ENCODE data around the gene PTPRO. TPM values are rescaled to one million over a fixed set of nuclear protein-coding genes. Genes with fewer than 3 reads are reported as not detected.
A peak's percentile ranks its signal among the peaks of the same experiment; 100 is the strongest.

Gene PTPRO
- total RNA-seq, 1 experiment from 2014 or later = 0.52 TPM

- Mint-ChIP-seq H3K4me3 (no peak overlapping the region), H3K36me3 (ENCODE audit: insufficient read depth in 1 of 3, low read depth in 3 of 3) (no peaks in the 10 kb centered on the region), H3K4me1 (peaks cover 7 to 18% of the 10 kb centered on the region in 2 experiments), H3K27ac (peak overlapping the region in 2 of 3 experiments; percentile 23 to 40; a peak in 1 of 7 replicates), H3K9me3 (no peaks in the 10 kb centered on the region), H3K27me3 (ENCODE audit: low read depth) (no peaks in the 10 kb centered on the region)
- no peak overlapping the region for H4K8ac ChIP-seq (replicated peaks; ENCODE audit: insufficient read length, low read depth, low read length)
- no peak overlapping the region for H3K27ac ChIP-seq (ENCODE audit: insufficient read length, low read depth, low read length)
- H3K4me2 ChIP-seq (ENCODE audit: insufficient read depth, insufficient read length, low read length) = no peak overlapping the region
- H2BK15ac ChIP-seq (ENCODE audit: low read depth, low read length) = no peak overlapping the region
- no peaks in the 10 kb centered on the region for H3K79me1 ChIP-seq (ENCODE audit: insufficient read depth, low read depth, low read length, poor library complexity, severe bottlenecking)
- no peak overlapping the region for H3K14ac ChIP-seq (ENCODE audit: insufficient read depth, low read length)
- H2BK20ac ChIP-seq (ENCODE audit: low read depth, low read length, poor library complexity, severe bottlenecking) = no peak overlapping the region
- TF ChIP-seq CTCF (conservative IDR thresholded peaks at IDR 0.05) = no peak
- no peak overlapping the region for H3T11ph ChIP-seq (ENCODE audit: low read length)
- H2BK12ac ChIP-seq (ENCODE audit: insufficient read length, low read depth, low read length) = no peak overlapping the region
- no peaks in the 10 kb centered on the region for H3K27me3 ChIP-seq (ENCODE audit: insufficient read depth, low read length)
- no peak overlapping the region for H4K91ac ChIP-seq (ENCODE audit: insufficient read length, low read depth, low read length)
- peaks cover 6% of the 10 kb centered on the region; the same call in 1 of the 2 replicates for H3K4me1 ChIP-seq (ENCODE audit: insufficient read depth, low read length)
- H2BK120ac ChIP-seq (ENCODE audit: low read depth, low read length, poor library complexity, severe bottlenecking) = no peak overlapping the region
- H4K20me1 ChIP-seq (ENCODE audit: control insufficient read depth, insufficient read depth, insufficient read length) = no peaks in the 10 kb centered on the region
- H3K18ac ChIP-seq (ENCODE audit: insufficient read length, low read depth, low read length) = no peak overlapping the region
- H2BK5ac ChIP-seq (ENCODE audit: insufficient read length, low read length) = no peak overlapping the region
- H2AK5ac ChIP-seq (ENCODE audit: insufficient read length, low read length) = no peak overlapping the region
- WGBS (ENCODE audit: extremely low coverage, insufficient read length, low lambda C conversion rate) = no CpG with 5 or more reads among the region's 2 CpGs
- H3K79me2 ChIP-seq (ENCODE audit: insufficient read depth, low read length) = no peaks in the 10 kb centered on the region
- H2AFZ ChIP-seq (ENCODE audit: low read length) = no peak overlapping the region
- no peak overlapping the region for H3K9ac ChIP-seq (ENCODE audit: extremely low read depth, insufficient read length, low read length)
- DNase-seq = no peak
- H3K56ac ChIP-seq (ENCODE audit: insufficient read length, low read depth, low read length) = no peak overlapping the region
- no peak overlapping the region for H3K4ac ChIP-seq (ENCODE audit: low read depth, low read length)
- H4K5ac ChIP-seq (ENCODE audit: insufficient read length, low read depth, low read length) = no peak overlapping the region
- H3K9me3 ChIP-seq (ENCODE audit: control insufficient read depth, low read depth, low read length) = no peaks in the 10 kb centered on the region
- no peak overlapping the region for H3K23ac ChIP-seq (ENCODE audit: insufficient read length, low read depth, low read length)
- H3K23me2 ChIP-seq (ENCODE audit: insufficient read length, low read depth, low read length, poor library complexity, severe bottlenecking) = no peaks in the 10 kb centered on the region
Observed at GRCh38 chr12:15427913-15428312, 105.6 kb downstream of the PTPRO start.

Data from H9 (cell line).